ENCODE results near the gene CFAP58.

CFAP58 gene

GRCh38 chr10:104334965-104335650 is 18.5 kb upstream of the CFAP58 start:
- DNase-seq (ENCODE audit: low read depth in 3 of 3): no peak

GRCh38 chr10:104336821-104337467 is 16.7 kb upstream of the CFAP58 start:
- DNase-seq (ENCODE audit: low read depth in 3 of 3): no peak

GRCh38 chr10:104337521-104337984 is 16.1 kb upstream of the CFAP58 start:
- no peak for DNase-seq (ENCODE audit: low read depth in 3 of 3)

GRCh38 chr10:104337985-104338735 is 15.5 kb upstream of the CFAP58 start, which contains the start of gene ITPRIP:
Gene ITPRIP (minus strand): TSS chr10:104338465. CDS start chr10:104316051, 22,414 bp downstream.
- peak; percentile 47 to 70 (median 53) for DNase-seq (ENCODE audit: low read depth in 3 of 3)

- DNase-seq (ENCODE audit: low read depth in 3 of 3): no peak
Measured at GRCh38 chr10:104339469-104340110, 14.0 kb upstream of the CFAP58 start.

- DNase-seq (ENCODE audit: low read depth in 3 of 3): no peak
Measured at GRCh38 chr10:104340111-104340526, 13.5 kb upstream of the CFAP58 start.

GRCh38 chr10:104340641-104341040 is 13.0 kb upstream of the CFAP58 start:
- DNase-seq (ENCODE audit: low read depth in 3 of 3): no peak

GRCh38 chr10:104342941-104343411 is 10.7 kb upstream of the CFAP58 start:
- DNase-seq (ENCODE audit: low read depth in 3 of 3): no peak

GRCh38 chr10:104344219-104344618 is 9.4 kb upstream of the CFAP58 start:
- no peak for DNase-seq (ENCODE audit: low read depth in 3 of 3)

- no peak for DNase-seq (ENCODE audit: low read depth in 3 of 3)
Measured at GRCh38 chr10:104345515-104345914, 8.1 kb upstream of the CFAP58 start.

- no peak for DNase-seq (ENCODE audit: low read depth in 3 of 3)
Measured at GRCh38 chr10:104345941-104346340, 7.7 kb upstream of the CFAP58 start.

GRCh38 chr10:104347295-104348045 is 6.2 kb upstream of the CFAP58 start:
- DNase-seq (ENCODE audit: low read depth in 3 of 3): no peak

GRCh38 chr10:104348601-104349000 is 5.0 kb upstream of the CFAP58 start:
- DNase-seq (ENCODE audit: low read depth in 3 of 3): no peak

- no peak for DNase-seq (ENCODE audit: low read depth in 3 of 3)
Measured at GRCh38 chr10:104349623-104350126, 4.0 kb upstream of the CFAP58 start.

GRCh38 chr10:104350127-104350635 is 3.5 kb upstream of the CFAP58 start:
- no peak for DNase-seq (ENCODE audit: low read depth in 3 of 3)

- no peak for DNase-seq (ENCODE audit: low read depth in 3 of 3)
Measured at GRCh38 chr10:104351061-104351702, 2.5 kb upstream of the CFAP58 start.

GRCh38 chr10:104351919-104352318 is 1.7 kb upstream of the CFAP58 start:
- no peak for DNase-seq (ENCODE audit: low read depth in 3 of 3)

GRCh38 chr10:104359811-104360210 is 6.2 kb downstream of the CFAP58 start:
- no peak for DNase-seq (ENCODE audit: low read depth in 3 of 3)

GRCh38 chr10:104367904-104368303 is 14.3 kb downstream of the CFAP58 start:
- no peak for DNase-seq (ENCODE audit: low read depth in 3 of 3)

- no peak for DNase-seq (ENCODE audit: low read depth in 3 of 3)
Measured at GRCh38 chr10:104368381-104368780, 14.7 kb downstream of the CFAP58 start.

Measured in stimulated activated CD4-positive, alpha-beta T cell treated with anti-CD3 and anti-CD28 coated beads, TNF-alpha, amount 100 ng/mL, for 24 hours (primary cell).